ENCODE results near the gene GRIA4. TPM values are rescaled to one million over a fixed set of nuclear protein-coding genes. Genes with fewer than 3 reads are reported as not detected.

The GRIA4 gene
- total RNA-seq, 4 donors from 2014 or later: not detected

DNA sequence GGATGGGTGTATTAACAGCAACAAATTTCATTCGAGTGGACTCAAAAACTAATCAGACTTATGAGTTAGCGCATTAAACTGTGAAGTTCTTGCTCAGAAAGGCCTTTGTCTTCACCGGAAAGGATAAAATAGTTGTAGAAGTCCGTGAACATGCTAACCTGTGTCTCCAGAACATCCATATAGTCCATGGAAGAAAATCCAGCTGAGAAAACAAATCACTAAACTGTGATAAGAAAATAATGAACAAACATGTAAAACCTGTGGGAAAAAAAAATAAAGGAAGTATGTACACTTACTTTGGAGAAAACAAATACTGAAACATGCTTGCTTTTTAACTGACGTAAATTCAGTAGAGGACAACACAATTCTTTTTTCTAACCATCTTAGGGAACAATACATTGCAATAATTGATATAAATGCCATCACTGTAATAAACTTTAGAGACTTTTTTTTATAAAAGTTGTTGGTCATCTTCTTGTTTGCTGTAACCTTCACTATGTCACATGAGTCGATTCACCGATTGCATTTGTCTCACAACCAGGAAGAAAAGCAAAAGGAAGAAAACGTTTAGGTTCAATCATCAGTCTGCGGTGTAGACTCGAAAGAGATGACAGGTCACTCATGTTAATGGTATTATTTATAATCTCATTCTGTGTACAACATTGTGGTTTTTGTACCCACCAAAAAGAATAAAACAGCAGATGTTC is 370.3 kb downstream of the GRIA4 start:
- H3K36me3 ChIP-seq: no peaks in the 10 kb centered on the region
- TF ChIP-seq EP300 (IDR thresholded peaks at IDR 0.05) (no peak), POLR2A (IDR thresholded peaks at IDR 0.05) (no peak)
- TF ChIP-seq, protein P1, sequence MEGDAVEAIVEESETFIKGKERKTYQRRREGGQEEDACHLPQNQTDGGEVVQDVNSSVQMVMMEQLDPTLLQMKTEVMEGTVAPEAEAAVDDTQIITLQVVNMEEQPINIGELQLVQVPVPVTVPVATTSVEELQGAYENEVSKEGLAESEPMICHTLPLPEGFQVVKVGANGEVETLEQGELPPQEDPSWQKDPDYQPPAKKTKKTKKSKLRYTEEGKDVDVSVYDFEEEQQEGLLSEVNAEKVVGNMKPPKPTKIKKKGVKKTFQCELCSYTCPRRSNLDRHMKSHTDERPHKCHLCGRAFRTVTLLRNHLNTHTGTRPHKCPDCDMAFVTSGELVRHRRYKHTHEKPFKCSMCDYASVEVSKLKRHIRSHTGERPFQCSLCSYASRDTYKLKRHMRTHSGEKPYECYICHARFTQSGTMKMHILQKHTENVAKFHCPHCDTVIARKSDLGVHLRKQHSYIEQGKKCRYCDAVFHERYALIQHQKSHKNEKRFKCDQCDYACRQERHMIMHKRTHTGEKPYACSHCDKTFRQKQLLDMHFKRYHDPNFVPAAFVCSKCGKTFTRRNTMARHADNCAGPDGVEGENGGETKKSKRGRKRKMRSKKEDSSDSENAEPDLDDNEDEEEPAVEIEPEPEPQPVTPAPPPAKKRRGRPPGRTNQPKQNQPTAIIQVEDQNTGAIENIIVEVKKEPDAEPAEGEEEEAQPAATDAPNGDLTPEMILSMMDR (IDR thresholded peaks at IDR 0.05): no peak
- no peaks in the 10 kb centered on the region for H3K9me3 ChIP-seq
- H3K27me3 ChIP-seq: no peaks in the 10 kb centered on the region
- DNase-seq (ENCODE audit: low spot score in 2 of 2): no peak
- WGBS, 2 donors: 84% methylated on average over 10 of the region's 10 CpGs
- no peaks in the 10 kb centered on the region for H3K4me1 ChIP-seq
- H3K4me3 ChIP-seq: no peak overlapping the region
- H3K27ac ChIP-seq: no peak overlapping the region

DNA sequence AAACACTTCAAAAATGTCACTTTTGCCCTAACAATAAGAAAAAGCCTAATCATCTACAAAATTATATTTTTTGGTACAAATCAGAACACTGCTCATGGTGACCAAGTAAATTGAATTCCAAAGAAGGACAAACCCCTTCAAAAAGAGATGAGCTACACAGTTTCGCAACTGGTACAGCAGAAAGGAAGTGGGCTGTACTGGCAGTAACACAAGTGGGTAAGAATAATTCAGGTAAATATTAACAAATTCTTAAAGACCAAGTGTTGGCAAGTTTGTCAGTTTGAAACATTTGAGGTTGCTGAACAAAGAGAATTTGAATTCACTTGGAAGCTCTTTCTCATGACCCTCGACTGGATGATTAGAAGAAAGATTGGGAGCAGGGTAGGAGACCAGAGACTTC is 376.7 kb downstream of the GRIA4 start:
- Histone ChIP-seq H3K4me3 (no peak overlapping the region), H3K9me3 (no peaks in the 10 kb centered on the region), H3K27me3 (no peaks in the 10 kb centered on the region), H3K27ac (no peak overlapping the region), H3K4me1 (no peaks in the 10 kb centered on the region), H3K36me3 (no peaks in the 10 kb centered on the region)
- TF ChIP-seq EP300 (IDR thresholded peaks at IDR 0.05) (no peak), POLR2A (IDR thresholded peaks at IDR 0.05) (no peak)
- TF ChIP-seq, protein P1 (IDR thresholded peaks at IDR 0.05): no peak
- WGBS, 2 donors: 85 to 89% methylated on average over 2 of the region's 2 CpGs
- DNase-seq (ENCODE audit: low spot score in 2 of 2): no peak

GRCh38 chr11:105988197-105988596 is 378.3 kb downstream of the GRIA4 start:
- 93 to 94% methylated on average over 3 of the region's 3 CpGs for WGBS, 2 donors

GRCh38 chr11:105989124-105989523 is 379.3 kb downstream of the GRIA4 start:
- no peak for DNase-seq (ENCODE audit: low spot score in 2 of 2)
- 93% methylated on average over 2 of the region's 2 CpGs for WGBS, 2 donors
- peaks cover 0 to 15% (median 0%) of the 10 kb centered on the region in 3 donors for H3K36me3 ChIP-seq
- no peaks in the 10 kb centered on the region for H3K27me3 ChIP-seq
- H3K4me3 ChIP-seq: no peak overlapping the region
- H3K4me1 ChIP-seq: no peaks in the 10 kb centered on the region
- TF ChIP-seq POLR2A (IDR thresholded peaks at IDR 0.05): no peak
- TF ChIP-seq, protein P1 (IDR thresholded peaks at IDR 0.05): no peak
- peaks cover 0 to 6% (median 1%) of the 10 kb centered on the region in 4 donors for H3K9me3 ChIP-seq
- no peak overlapping the region for H3K27ac ChIP-seq

More at GRCh38 chr11:105988197-105988596, 378.3 kb downstream of the GRIA4 start:
- no peak for DNase-seq (ENCODE audit: low spot score in 2 of 2)
- TF ChIP-seq, protein P1 (IDR thresholded peaks at IDR 0.05): no peak
- Histone ChIP-seq H3K4me3 (no peak overlapping the region), H3K4me1 (no peaks in the 10 kb centered on the region), H3K27ac (no peak overlapping the region), H3K27me3 (no peaks in the 10 kb centered on the region), H3K36me3 (peaks cover 0 to 5% (median 0%) of the 10 kb centered on the region in 3 donors), H3K9me3 (no peaks in the 10 kb centered on the region)

- Histone ChIP-seq H3K27ac (no peak overlapping the region), H3K36me3 (peaks cover 0 to 42% (median 4%) of the 10 kb centered on the region in 3 donors), H3K27me3 (no peaks in the 10 kb centered on the region), H3K4me1 (no peaks in the 10 kb centered on the region), H3K4me3 (no peak overlapping the region), H3K9me3 (peaks cover 0 to 16% (median 1%) of the 10 kb centered on the region in 4 donors)
- DNase-seq (ENCODE audit: low spot score in 2 of 2): no peak
- TF ChIP-seq EP300 (IDR thresholded peaks at IDR 0.05) (no peak), POLR2A (IDR thresholded peaks at IDR 0.05) (no peak)
- TF ChIP-seq, protein P1 (IDR thresholded peaks at IDR 0.05): no peak
- WGBS, 2 donors: 97% methylated on average over 4 of the region's 4 CpGs
Measured at GRCh38 chr11:105991888-105992287, 382.0 kb downstream of the GRIA4 start.
